Prostate gland (tissue), 2 donors: ENCODE measurements around the gene LMCD1. TPM values are rescaled to one million over a fixed set of nuclear protein-coding genes. Genes with fewer than 3 reads are reported as not detected.

ENCODE experiments used
- DNase-seq: peaks from one replicate; pipeline ENCODE4 v3.0.0-alpha.2; 2019; ENCODE audit warnings: low spot score
- H3K27ac ChIP-seq, 2 donors: fragments of 200-600 bp; sonication (generic); 2 replicates each; pipeline ENCODE4 v1.5.1; 2017 to 2019
- H3K27me3 ChIP-seq: fragments of 200-600 bp; sonication (generic); replicated peaks from 2 replicates; pipeline ENCODE4 v1.5.1; 2019; ENCODE audit not compliant: insufficient read depth
- H3K36me3 ChIP-seq, 2 donors: fragments of 200-600 bp; sonication (generic); 1 replicate in 1 of 2; 2 replicates in 1 of 2; pipeline versions ENCODE4 v1.5.1 to v1.8.1; 2017 to 2019
- H3K4me1 ChIP-seq: fragments of 200-600 bp; sonication (generic); replicated peaks from 2 replicates; pipeline ENCODE4 v1.5.1; 2019
- H3K4me3 ChIP-seq, 2 donors: fragments of 200-600 bp; sonication (generic); 2 replicates each; pipeline ENCODE4 v1.5.1; 2017 to 2019
- H3K9me3 ChIP-seq: fragments of 200-600 bp; sonication (generic); 2 replicates; pipeline ENCODE4 v1.5.1; 2017
- POLR2A ChIP-seq: fragments of 450-650 bp; IDR thresholded peaks from one replicate; pipeline ENCODE4 v1.6.1; 2016; ENCODE audit warnings: antibody characterized with exemption, mild to moderate bottlenecking
- POLR2AphosphoS5 ChIP-seq: sonication (generic); formaldehyde crosslinking; IDR thresholded peaks from one replicate; pipeline ENCODE4 v1.6.1; 2017; ENCODE audit warnings: antibody characterized with exemption
- WGBS: methylation state at CpG from one replicate; pipeline ENCODE4 v1.1.5; 2018; 5-methylcytosine and 5-hydroxymethylcytosine counted together
- intact Hi-C: fragments of 100-400 bp; cut with DNase I; formaldehyde crosslinking; loops from one replicate; pipeline ENCODE4 v1.14.2; 2022
- total RNA-seq, 2 donors: library from RNA; depleted of rRNA; stranded (reverse); fragments of >200 nt; gene quantifications; one replicate each; pipeline ENCODE4 v1.1.0, GENCODE V29; 2016
- TF ChIP-seq, protein P1 (sequence below), 4 experiments: fragments of 200-600 bp in 2 of 4; fragments of 450-650 bp in 2 of 4; sonication (generic) in 2 of 4; IDR thresholded peaks; 1 replicate in 3 of 4; 2 replicates in 1 of 4; pipeline ENCODE4 v1.5.1; 2016 to 2019; ENCODE audit warnings: antibody characterized with exemption in 4 of 4, mild to moderate bottlenecking in 2 of 4, moderate library complexity in 2 of 4

LMCD1 gene
- total RNA-seq, 2 donors from 2014 or later: 73.0 to 144 TPM

DNA sequence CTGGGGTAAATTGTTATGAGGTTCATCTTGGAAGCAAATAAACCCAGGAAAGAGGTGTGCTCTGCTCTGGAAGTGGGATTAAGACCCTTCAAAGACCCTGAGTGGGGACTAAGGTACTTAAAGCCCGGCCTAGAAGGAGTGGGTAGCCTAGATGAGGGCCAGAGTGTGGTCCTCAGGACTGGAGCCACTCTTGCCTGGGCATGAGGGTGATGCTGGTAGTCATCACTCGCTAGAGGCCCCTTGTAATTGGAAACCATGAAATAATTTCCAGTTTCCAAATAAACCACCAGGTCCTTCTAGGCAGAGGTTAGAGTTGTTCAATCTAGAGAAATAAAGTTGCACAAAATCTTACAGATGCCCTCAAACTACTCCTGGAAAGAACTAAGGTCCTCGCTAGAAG, 15.2 kb upstream of the LMCD1 start:
- H3K36me3 ChIP-seq: no peaks in the 10 kb centered on the region
- no peaks in the 10 kb centered on the region for H3K27me3 ChIP-seq
- 96% methylated on average over 3 of the region's 3 CpGs for WGBS
- no peak overlapping the region for H3K27ac ChIP-seq
- peaks cover 4% of the 10 kb centered on the region for H3K4me1 ChIP-seq
- DNase-seq: no peak
- no peaks in the 10 kb centered on the region for H3K9me3 ChIP-seq
- intact Hi-C loops: no loop called here
- TF ChIP-seq POLR2A (no peak), POLR2AphosphoS5 (no peak)
- TF ChIP-seq, protein P1, sequence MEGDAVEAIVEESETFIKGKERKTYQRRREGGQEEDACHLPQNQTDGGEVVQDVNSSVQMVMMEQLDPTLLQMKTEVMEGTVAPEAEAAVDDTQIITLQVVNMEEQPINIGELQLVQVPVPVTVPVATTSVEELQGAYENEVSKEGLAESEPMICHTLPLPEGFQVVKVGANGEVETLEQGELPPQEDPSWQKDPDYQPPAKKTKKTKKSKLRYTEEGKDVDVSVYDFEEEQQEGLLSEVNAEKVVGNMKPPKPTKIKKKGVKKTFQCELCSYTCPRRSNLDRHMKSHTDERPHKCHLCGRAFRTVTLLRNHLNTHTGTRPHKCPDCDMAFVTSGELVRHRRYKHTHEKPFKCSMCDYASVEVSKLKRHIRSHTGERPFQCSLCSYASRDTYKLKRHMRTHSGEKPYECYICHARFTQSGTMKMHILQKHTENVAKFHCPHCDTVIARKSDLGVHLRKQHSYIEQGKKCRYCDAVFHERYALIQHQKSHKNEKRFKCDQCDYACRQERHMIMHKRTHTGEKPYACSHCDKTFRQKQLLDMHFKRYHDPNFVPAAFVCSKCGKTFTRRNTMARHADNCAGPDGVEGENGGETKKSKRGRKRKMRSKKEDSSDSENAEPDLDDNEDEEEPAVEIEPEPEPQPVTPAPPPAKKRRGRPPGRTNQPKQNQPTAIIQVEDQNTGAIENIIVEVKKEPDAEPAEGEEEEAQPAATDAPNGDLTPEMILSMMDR (IDR thresholded peaks at IDR 0.05): no peak
- no peak overlapping the region for H3K4me3 ChIP-seq

GRCh38 chr3:8486936-8487335, 14.7 kb upstream of the LMCD1 start:
- TF ChIP-seq, protein P1 (IDR thresholded peaks at IDR 0.05): no peak
- TF ChIP-seq POLR2A: no peak
- TF ChIP-seq POLR2AphosphoS5: no peak
- Histone ChIP-seq H3K27me3 (no peaks in the 10 kb centered on the region), H3K9me3 (no peaks in the 10 kb centered on the region), H3K4me3 (no peak overlapping the region), H3K36me3 (no peaks in the 10 kb centered on the region), H3K27ac (no peak overlapping the region), H3K4me1 (peaks cover 4% of the 10 kb centered on the region)
- no peak for DNase-seq
- intact Hi-C loops: no loop called here
- WGBS: 50% methylated on average over 5 of the region's 5 CpGs

DNA sequence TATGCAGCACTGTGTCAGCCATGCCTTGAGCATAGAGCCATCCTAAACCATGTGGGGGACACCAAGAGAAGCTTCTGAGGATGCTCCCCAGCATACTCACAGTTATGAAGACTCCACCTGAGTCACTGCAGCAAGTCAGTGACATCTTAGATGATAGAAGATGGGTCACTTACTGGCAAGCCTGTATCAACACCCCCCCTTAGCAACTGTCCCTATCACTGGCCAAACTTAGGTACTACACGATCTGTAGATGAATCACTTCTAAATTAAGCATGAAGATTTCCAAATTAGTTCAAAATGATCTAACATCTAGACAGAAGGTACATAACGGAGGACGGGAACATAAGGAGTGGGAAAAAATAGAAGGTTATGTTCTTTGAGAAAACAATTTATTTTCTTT, 13.2 kb upstream of the LMCD1 start:
- intact Hi-C loops: no loop called here
- H3K9me3 ChIP-seq: no peaks in the 10 kb centered on the region
- H3K4me1 ChIP-seq: no peaks in the 10 kb centered on the region
- TF ChIP-seq POLR2A (no peak), POLR2AphosphoS5 (no peak)
- TF ChIP-seq, protein P1 (IDR thresholded peaks at IDR 0.05): no peak
- no peak for DNase-seq
- H3K36me3 ChIP-seq: no peaks in the 10 kb centered on the region
- no peak overlapping the region for H3K4me3 ChIP-seq
- no peaks in the 10 kb centered on the region for H3K27me3 ChIP-seq
- no peak overlapping the region for H3K27ac ChIP-seq
- WGBS: 70% methylated on average over 3 of the region's 3 CpGs

- Histone ChIP-seq H3K36me3 (no peaks in the 10 kb centered on the region), H3K9me3 (no peaks in the 10 kb centered on the region), H3K27me3 (no peaks in the 10 kb centered on the region), H3K4me3 (no peak overlapping the region), H3K4me1 (no peaks in the 10 kb centered on the region), H3K27ac (no peak overlapping the region)
- intact Hi-C loops: no loop called here
- WGBS: 45% methylated on average over 5 of the region's 5 CpGs
- TF ChIP-seq, protein P1 (IDR thresholded peaks at IDR 0.05): no peak
- TF ChIP-seq POLR2AphosphoS5 (no peak), POLR2A (no peak)
- no peak for DNase-seq
Observed at GRCh38 chr3:8488877-8489276, 12.7 kb upstream of the LMCD1 start.

DNA sequence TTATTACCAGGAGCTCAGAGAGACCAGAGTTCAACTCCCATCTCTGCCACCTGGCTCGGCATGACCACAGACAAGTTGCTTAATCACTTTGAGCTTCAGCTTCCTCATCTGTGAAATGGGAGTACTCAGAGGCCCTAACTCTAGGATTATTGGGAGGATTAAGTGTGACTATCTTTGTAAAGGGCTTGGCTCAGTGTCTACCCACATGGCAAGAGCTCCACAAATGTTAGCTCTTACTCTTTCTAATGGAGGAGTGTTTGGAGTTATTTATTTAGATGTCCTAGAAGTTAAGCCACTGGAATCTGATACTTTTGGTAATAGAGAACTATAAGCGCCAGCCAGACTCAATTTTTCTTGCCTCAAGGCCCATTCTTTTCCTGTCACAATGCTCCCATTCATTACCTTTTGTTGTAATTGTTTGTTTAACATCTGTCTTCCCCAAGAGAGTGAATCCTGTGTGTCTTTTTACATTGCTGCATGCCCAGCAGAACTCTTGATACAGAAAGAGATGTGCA, 12.3 kb upstream of the LMCD1 start:
- H3K9me3 ChIP-seq: no peaks in the 10 kb centered on the region
- WGBS: 62% methylated on average over 2 of the region's 2 CpGs
- TF ChIP-seq, protein P1 (IDR thresholded peaks at IDR 0.05): no peak
- TF ChIP-seq POLR2A (no peak), POLR2AphosphoS5 (no peak)

More for the DNA sequence above, 12.3 kb upstream of the LMCD1 start:
- no peaks in the 10 kb centered on the region for H3K36me3 ChIP-seq
- no peaks in the 10 kb centered on the region for H3K4me1 ChIP-seq
- DNase-seq: no peak
- no peak overlapping the region for H3K4me3 ChIP-seq
- intact Hi-C loops: no loop called here
- no peaks in the 10 kb centered on the region for H3K27me3 ChIP-seq
- H3K27ac ChIP-seq: no peak overlapping the region
